ENCODE results near the gene ZNF791.
"Not testable (repeated sequence)": the region's sequence is repeated elsewhere in the genome, so short reads cannot be mapped to it uniquely, and the experiment has no call there.

GRCh38 chr19:12643716-12644115 lies 33.0 kb downstream of the ZNF791 start:
- not testable (repeated sequence) for TF ChIP-seq CTCF (conservative IDR thresholded peaks at IDR 0.05; ENCODE audit: low read depth, low read length); EZH2phosphoT487 (IDR thresholded peaks at IDR 0.05; ENCODE audit: borderline replicate concordance, low read length); EZH2 (IDR thresholded peaks at IDR 0.05; ENCODE audit: low read length, unreplicated experiment)

Data from PC-3 (cell line).